ENCODE results near the gene OR2B6. TPM values are rescaled to one million over a fixed set of nuclear protein-coding genes. Genes with fewer than 3 reads are reported as not detected.

The OR2B6 gene
- total and polyA plus RNA-seq, 2 of the 8 experiments (the other 6 are each of a cell fraction or from before 2014, with no cell fraction given), result 0.26 TPM; not detected in 1

GRCh38 chr6:27966816-27967426, 9.9 kb downstream of the OR2B6 start (continued):
- TF ChIP-seq, protein P1, sequence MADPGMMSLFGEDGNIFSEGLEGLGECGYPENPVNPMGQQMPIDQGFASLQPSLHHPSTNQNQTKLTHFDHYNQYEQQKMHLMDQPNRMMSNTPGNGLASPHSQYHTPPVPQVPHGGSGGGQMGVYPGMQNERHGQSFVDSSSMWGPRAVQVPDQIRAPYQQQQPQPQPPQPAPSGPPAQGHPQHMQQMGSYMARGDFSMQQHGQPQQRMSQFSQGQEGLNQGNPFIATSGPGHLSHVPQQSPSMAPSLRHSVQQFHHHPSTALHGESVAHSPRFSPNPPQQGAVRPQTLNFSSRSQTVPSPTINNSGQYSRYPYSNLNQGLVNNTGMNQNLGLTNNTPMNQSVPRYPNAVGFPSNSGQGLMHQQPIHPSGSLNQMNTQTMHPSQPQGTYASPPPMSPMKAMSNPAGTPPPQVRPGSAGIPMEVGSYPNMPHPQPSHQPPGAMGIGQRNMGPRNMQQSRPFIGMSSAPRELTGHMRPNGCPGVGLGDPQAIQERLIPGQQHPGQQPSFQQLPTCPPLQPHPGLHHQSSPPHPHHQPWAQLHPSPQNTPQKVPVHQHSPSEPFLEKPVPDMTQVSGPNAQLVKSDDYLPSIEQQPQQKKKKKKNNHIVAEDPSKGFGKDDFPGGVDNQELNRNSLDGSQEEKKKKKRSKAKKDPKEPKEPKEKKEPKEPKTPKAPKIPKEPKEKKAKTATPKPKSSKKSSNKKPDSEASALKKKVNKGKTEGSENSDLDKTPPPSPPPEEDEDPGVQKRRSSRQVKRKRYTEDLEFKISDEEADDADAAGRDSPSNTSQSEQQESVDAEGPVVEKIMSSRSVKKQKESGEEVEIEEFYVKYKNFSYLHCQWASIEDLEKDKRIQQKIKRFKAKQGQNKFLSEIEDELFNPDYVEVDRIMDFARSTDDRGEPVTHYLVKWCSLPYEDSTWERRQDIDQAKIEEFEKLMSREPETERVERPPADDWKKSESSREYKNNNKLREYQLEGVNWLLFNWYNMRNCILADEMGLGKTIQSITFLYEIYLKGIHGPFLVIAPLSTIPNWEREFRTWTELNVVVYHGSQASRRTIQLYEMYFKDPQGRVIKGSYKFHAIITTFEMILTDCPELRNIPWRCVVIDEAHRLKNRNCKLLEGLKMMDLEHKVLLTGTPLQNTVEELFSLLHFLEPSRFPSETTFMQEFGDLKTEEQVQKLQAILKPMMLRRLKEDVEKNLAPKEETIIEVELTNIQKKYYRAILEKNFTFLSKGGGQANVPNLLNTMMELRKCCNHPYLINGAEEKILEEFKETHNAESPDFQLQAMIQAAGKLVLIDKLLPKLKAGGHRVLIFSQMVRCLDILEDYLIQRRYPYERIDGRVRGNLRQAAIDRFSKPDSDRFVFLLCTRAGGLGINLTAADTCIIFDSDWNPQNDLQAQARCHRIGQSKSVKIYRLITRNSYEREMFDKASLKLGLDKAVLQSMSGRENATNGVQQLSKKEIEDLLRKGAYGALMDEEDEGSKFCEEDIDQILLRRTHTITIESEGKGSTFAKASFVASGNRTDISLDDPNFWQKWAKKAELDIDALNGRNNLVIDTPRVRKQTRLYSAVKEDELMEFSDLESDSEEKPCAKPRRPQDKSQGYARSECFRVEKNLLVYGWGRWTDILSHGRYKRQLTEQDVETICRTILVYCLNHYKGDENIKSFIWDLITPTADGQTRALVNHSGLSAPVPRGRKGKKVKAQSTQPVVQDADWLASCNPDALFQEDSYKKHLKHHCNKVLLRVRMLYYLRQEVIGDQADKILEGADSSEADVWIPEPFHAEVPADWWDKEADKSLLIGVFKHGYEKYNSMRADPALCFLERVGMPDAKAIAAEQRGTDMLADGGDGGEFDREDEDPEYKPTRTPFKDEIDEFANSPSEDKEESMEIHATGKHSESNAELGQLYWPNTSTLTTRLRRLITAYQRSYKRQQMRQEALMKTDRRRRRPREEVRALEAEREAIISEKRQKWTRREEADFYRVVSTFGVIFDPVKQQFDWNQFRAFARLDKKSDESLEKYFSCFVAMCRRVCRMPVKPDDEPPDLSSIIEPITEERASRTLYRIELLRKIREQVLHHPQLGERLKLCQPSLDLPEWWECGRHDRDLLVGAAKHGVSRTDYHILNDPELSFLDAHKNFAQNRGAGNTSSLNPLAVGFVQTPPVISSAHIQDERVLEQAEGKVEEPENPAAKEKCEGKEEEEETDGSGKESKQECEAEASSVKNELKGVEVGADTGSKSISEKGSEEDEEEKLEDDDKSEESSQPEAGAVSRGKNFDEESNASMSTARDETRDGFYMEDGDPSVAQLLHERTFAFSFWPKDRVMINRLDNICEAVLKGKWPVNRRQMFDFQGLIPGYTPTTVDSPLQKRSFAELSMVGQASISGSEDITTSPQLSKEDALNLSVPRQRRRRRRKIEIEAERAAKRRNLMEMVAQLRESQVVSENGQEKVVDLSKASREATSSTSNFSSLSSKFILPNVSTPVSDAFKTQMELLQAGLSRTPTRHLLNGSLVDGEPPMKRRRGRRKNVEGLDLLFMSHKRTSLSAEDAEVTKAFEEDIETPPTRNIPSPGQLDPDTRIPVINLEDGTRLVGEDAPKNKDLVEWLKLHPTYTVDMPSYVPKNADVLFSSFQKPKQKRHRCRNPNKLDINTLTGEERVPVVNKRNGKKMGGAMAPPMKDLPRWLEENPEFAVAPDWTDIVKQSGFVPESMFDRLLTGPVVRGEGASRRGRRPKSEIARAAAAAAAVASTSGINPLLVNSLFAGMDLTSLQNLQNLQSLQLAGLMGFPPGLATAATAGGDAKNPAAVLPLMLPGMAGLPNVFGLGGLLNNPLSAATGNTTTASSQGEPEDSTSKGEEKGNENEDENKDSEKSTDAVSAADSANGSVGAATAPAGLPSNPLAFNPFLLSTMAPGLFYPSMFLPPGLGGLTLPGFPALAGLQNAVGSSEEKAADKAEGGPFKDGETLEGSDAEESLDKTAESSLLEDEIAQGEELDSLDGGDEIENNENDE (IDR thresholded peaks at IDR 0.05; ENCODE audit: insufficient replicate concordance, low read length), result no peak
- TF ChIP-seq BRCA1 (IDR thresholded peaks at IDR 0.05; ENCODE audit: low read depth, low read length), result no peak
- no peak for TF ChIP-seq E2F6 (IDR thresholded peaks at IDR 0.05)
- no peak for TF ChIP-seq GABPA (IDR thresholded peaks at IDR 0.05; ENCODE audit: borderline replicate concordance, insufficient read depth, low read length)
- no peak for TF ChIP-seq RNF2 (IDR thresholded peaks at IDR 0.05; ENCODE audit: borderline replicate concordance, low read depth, low read length, missing control alignments, poor library complexity, severe bottlenecking)
- TF ChIP-seq SUZ12 (IDR thresholded peaks at IDR 0.05; ENCODE audit: low read length), result no peak
- TF ChIP-seq KDM5A (IDR thresholded peaks at IDR 0.05; ENCODE audit: low read length), result no peak
- no peak for TF ChIP-seq TAF7 (optimal IDR thresholded peaks at IDR 0.05; ENCODE audit: borderline replicate concordance, low read depth, low read length)
- no peak for TF ChIP-seq CEBPB (IDR thresholded peaks at IDR 0.05; ENCODE audit: low read depth, low read length)
